Mesodermal cell (in vitro differentiated cells): ENCODE measurements around the gene IGF1R.

Experiments used
- H3K27ac ChIP-seq: 2 replicates; pipeline ENCODE4 v1.7.0; 2013; ENCODE audit warnings: mild to moderate bottlenecking, low read depth, low read length, moderate library complexity; ENCODE audit not compliant: severe bottlenecking
- H3K36me3 ChIP-seq: 2 replicates; pipeline ENCODE4 v1.7.1; 2013; ENCODE audit warnings: mild to moderate bottlenecking, low read length, moderate library complexity; ENCODE audit not compliant: control insufficient read depth, insufficient read depth
- H3K4me1 ChIP-seq: one replicate; pipeline ENCODE4 v1.7.1; 2013; ENCODE audit warnings: mild to moderate bottlenecking, low read length; ENCODE audit not compliant: insufficient read depth, control insufficient read depth, poor library complexity, severe bottlenecking
- H3K4me3 ChIP-seq: 2 replicates; pipeline ENCODE4 v1.7.0; 2013; ENCODE audit warnings: low read length, control low read depth, mild to moderate bottlenecking; ENCODE audit not compliant: insufficient read depth, poor library complexity, severe bottlenecking; ENCODE audit errors: extremely low read depth
- H3K9me3 ChIP-seq: 2 replicates; pipeline ENCODE4 v1.7.1; 2013; ENCODE audit warnings: mild to moderate bottlenecking, low read length, moderate library complexity; ENCODE audit not compliant: control insufficient read depth
- WGBS, 2 experiments: methylation state at CpG; one replicate each; pipeline ENCODE4 v1.1.5; 2013; ENCODE audit warnings: missing lambda C conversion rate in 2 of 2; ENCODE audit not compliant: insufficient coverage in 2 of 2; 5-methylcytosine and 5-hydroxymethylcytosine counted together

The IGF1R gene

DNA sequence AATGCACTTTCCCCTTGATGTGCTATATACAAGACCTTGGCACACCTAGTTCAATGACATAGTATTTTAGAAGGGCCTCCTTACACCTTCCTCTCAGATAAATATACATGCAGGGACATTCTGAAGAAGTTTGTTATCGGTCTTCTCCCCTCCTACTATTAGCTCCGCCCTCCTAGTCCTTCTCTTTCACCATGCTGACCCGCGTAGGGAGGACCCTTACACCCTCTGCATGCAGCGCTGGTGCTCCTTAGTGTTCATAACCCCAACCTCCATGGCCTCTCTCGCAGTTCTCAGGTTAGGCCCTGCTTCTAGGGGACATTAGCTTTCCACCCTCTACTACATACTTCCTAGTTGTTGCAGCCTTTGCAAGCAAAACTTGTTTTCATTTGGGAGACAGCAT is 212.8 kb downstream of the IGF1R start:
- peaks cover 8% of the 10 kb centered on the region for H3K36me3 ChIP-seq
- no peaks in the 10 kb centered on the region for H3K9me3 ChIP-seq
- H3K4me1 ChIP-seq: peaks cover 23% of the 10 kb centered on the region
- no peak overlapping the region for H3K27ac ChIP-seq
- H3K4me3 ChIP-seq: no peak overlapping the region
- WGBS, 2 experiments: 72 to 79% methylated on average over 4 to 5 of the region's 6 CpGs

GRCh38 chr15:98863983-98864382 is 215.6 kb downstream of the IGF1R start:
- H3K27ac ChIP-seq: no peak overlapping the region

DNA sequence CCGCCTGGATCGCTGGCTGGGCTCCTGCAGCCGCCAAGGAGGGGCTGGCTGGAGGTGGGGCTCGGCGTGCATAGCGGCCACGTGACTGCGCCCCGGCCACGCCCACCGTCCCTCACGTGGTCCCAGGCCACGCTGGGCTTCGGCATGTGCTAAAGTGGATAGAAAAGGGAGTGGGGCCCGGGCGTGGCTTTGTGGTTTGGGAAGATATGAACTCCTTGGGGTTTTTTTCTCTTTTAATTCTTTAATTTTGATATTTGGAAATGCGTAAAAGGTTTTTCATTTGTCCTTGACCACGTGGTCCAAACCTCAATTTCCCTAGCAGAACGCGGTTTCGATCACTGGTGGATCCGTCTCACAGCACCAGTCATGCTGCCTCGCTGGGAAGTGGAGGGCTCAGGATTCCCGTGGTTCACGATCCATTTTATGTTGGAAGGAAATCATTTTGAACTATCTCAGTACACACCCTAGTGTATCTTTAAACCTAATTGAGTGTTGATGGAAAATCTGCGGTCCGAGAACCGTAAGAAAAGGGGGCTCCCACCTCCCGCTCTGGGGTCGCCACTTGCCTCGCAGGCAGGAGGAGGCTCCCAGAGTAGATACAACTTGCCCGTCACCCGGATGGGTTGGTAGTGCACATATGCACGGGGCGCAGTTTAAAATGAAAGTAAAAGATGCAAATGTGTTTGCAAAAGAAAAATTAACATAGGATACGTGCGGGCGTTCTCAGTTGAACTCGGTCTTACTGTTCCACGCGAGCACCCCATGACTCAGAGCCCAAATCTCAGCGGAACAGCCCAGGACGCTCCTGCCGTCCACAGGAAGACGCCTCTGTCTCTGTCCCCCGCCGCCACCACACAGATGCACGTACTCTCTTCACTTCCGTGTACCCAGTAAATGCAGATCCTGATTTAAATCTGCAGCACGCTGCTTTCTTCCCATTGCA is 217.3 kb downstream of the IGF1R start:
- H3K27ac ChIP-seq: peak overlapping the region; percentile 82
- no peak overlapping the region for H3K4me3 ChIP-seq
- 80 to 81% methylated on average over 41 to 45 of the region's 50 CpGs for WGBS, 2 experiments
- H3K36me3 ChIP-seq: peaks cover 20% of the 10 kb centered on the region
- peaks cover 23% of the 10 kb centered on the region for H3K4me1 ChIP-seq
- H3K9me3 ChIP-seq: no peaks in the 10 kb centered on the region

More at GRCh38 chr15:98863983-98864382, 215.6 kb downstream of the IGF1R start:
- no peaks in the 10 kb centered on the region for H3K9me3 ChIP-seq
- H3K4me1 ChIP-seq: peaks cover 24% of the 10 kb centered on the region
- H3K4me3 ChIP-seq: no peak overlapping the region
- H3K36me3 ChIP-seq: peaks cover 8% of the 10 kb centered on the region

DNA sequence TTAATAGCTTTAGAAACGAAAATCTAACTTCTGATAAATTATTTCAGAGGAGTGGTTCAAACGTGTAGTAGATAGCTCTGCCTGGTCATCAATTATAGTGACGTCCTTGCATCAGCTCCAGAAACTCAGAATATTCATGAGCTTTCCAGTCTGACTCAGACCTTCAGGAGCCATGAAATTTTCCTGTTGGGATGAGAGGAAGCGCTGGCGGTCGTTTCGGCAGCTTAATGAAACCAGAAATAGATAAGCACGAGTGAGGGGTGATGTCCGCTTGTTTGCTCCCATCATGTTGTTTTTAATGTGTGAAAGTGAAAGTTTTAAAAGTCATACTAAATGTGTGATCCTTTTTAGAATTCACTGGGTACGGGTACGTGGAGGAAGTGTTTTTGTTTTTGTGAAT is 218.2 kb downstream of the IGF1R start:
- H3K4me1 ChIP-seq: peaks cover 29% of the 10 kb centered on the region
- H3K4me3 ChIP-seq: no peak overlapping the region
- no peaks in the 10 kb centered on the region for H3K9me3 ChIP-seq
- peak overlapping the region; percentile 82 for H3K27ac ChIP-seq
- H3K36me3 ChIP-seq: peaks cover 24% of the 10 kb centered on the region
- WGBS, 2 experiments: 27 to 44% methylated on average over 6 to 8 of the region's 11 CpGs

DNA sequence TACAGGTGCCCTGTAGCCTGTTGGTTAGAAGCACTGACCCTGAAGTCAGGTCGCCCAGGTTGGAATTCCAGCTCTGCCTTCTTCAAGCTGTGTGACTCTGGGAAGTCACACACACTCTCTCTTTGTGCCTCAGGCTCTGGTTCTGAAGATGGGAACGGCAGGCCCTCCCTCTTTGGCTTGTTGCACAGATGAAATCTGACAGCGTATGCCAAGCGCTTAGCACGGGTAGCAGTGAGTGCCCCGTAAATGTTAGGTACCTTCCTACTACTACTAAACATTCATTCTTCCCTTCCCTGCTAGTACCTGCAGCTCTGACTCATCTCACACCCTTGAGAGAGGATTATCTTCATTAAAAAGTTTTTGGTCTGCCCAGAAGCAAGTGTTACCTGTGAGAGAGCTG is 220.2 kb downstream of the IGF1R start:
- WGBS, 2 experiments: 92 to 97% methylated on average over 3 to 5 of the region's 6 CpGs
- peak overlapping the region; percentile 29 for H3K27ac ChIP-seq
- no peak overlapping the region for H3K4me3 ChIP-seq
- peaks cover 47% of the 10 kb centered on the region for H3K4me1 ChIP-seq
- H3K9me3 ChIP-seq: no peaks in the 10 kb centered on the region
- H3K36me3 ChIP-seq: peaks cover 28% of the 10 kb centered on the region

- Histone ChIP-seq H3K36me3 (peaks cover 20% of the 10 kb centered on the region), H3K4me3 (no peak overlapping the region), H3K9me3 (no peaks in the 10 kb centered on the region), H3K4me1 (peaks cover 69% of the 10 kb centered on the region), H3K27ac (no peak overlapping the region)
- WGBS, 2 experiments: 94 to 100% methylated on average over 6 of the region's 6 CpGs
Measured at GRCh38 chr15:98870788-98871187, 222.4 kb downstream of the IGF1R start.

GRCh38 chr15:98872774-98873173 is 224.4 kb downstream of the IGF1R start:
- peaks cover 72% of the 10 kb centered on the region for H3K4me1 ChIP-seq
- no peak overlapping the region for H3K27ac ChIP-seq

DNA sequence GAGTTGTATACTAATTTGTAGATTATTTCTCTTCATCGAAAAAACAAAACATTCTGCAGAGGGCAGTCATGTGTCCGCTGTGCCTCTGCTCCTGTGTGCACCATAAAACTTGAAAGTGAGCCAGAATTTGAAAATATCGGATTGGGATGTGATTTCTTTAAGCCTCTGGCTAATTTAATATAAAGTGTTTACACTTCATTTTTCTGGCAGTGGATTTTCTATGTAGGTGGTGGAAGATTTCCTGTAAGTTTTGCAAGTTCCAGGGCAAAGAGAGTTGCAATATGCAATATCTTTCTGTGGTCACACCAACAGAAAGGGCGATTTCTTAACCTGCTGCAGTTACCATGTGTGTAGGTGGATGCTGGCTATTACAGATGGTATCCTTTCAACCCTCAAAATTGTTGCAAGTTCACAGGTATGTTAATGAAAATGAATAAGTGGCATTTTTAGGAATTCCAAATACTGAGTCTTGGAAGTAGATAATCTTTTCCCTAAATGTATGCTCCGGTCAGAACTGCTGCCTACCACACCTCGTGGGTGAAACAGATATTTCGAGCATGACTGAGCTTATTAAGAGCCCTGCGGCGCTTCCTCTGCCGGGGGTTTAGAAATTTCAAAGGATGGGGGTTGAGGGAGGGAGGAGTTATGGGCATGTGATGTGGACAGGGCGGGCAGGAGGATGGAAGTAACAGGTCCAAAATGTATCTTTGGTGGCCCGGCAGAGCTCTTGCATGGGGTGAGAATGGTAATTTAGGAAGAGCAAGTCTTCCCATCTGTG is 225.3 kb downstream of the IGF1R start:
- Histone ChIP-seq H3K4me3 (no peak overlapping the region), H3K36me3 (peaks cover 20% of the 10 kb centered on the region), H3K4me1 (peaks cover 73% of the 10 kb centered on the region), H3K27ac (peak overlapping the region; percentile 75), H3K9me3 (no peaks in the 10 kb centered on the region)
- WGBS, 2 experiments: 46 to 54% methylated on average over 7 to 8 of the region's 12 CpGs

More at GRCh38 chr15:98872774-98873173, 224.4 kb downstream of the IGF1R start:
- peaks cover 20% of the 10 kb centered on the region for H3K36me3 ChIP-seq
- H3K9me3 ChIP-seq: no peaks in the 10 kb centered on the region
- 92% methylated on average over 3 of the region's 3 CpGs; no CpG with 5 or more reads in 1 of the 2 experiments for WGBS, 2 experiments
- H3K4me3 ChIP-seq: no peak overlapping the region

DNA sequence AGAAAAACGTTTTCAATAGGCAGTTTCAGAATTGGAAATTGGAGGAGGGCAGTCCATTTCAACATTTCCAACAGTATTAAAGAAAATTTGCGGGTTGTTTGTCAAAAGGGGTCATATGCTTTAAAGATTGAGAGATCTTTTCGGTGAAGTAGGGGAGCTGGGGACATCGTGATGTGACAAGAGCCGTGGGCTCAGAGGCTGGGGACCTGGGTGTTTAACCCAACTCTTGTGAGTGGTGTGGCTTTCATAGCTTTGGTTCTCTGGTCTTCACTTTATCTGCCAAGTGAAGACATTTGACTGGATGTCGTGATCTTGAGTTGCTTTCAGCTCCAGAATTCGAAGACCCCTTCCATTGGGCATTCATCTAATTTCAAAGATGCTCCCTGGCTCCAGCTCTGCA is 226.0 kb downstream of the IGF1R start:
- Histone ChIP-seq H3K27ac (no peak overlapping the region), H3K36me3 (peaks cover 20% of the 10 kb centered on the region), H3K4me1 (peaks cover 79% of the 10 kb centered on the region), H3K4me3 (no peak overlapping the region), H3K9me3 (no peaks in the 10 kb centered on the region)
- 82 to 90% methylated on average over 4 to 5 of the region's 7 CpGs for WGBS, 2 experiments

DNA sequence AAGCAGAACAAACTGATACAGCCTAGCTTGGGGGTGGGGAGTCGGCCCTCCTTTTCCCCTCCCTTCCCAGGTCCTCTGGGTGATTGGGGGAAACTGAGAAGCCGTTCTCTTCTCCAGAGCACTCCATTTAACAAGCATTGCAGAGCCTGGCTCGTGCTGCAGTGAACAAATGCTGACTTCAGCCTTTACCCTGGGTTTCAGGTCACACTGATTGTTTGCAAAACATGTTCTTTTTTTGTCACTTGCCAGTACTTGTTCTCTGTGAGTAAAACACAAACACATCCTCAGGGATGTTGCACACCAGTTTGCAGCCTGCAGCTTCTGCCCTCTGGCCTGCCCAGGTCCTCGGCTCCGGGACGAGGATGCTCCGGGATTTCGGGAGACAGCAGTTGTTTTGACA is 226.4 kb downstream of the IGF1R start:
- 77 to 82% methylated on average over 7 to 8 of the region's 8 CpGs for WGBS, 2 experiments
- no peak overlapping the region for H3K4me3 ChIP-seq
- no peak overlapping the region for H3K27ac ChIP-seq
- H3K4me1 ChIP-seq: peaks cover 83% of the 10 kb centered on the region
- no peaks in the 10 kb centered on the region for H3K9me3 ChIP-seq
- H3K36me3 ChIP-seq: peaks cover 16% of the 10 kb centered on the region
